ENCODE measurements around the gene CLHC1.
A peak's percentile ranks its signal among the peaks of the same experiment; 100 is the strongest.

CLHC1 gene

GRCh38 chr2:55232863-55233657, 967 bp upstream of the CLHC1 start:
- Histone ChIP-seq H3K4me2 (ENCODE audit: low read length) (peak overlapping the region; percentile 87), H3F3A (ENCODE audit: insufficient read depth, low read length) (peaks cover 15% of the 10 kb centered on the region), H3K9ac (ENCODE audit: low read length) (peak overlapping the region; percentile 99), H3K9me3 (ENCODE audit: low read length) (no peaks in the 10 kb centered on the region), H3K27me3 (ENCODE audit: insufficient read depth, low read length) (no peaks in the 10 kb centered on the region), H3K36me3 (ENCODE audit: insufficient read depth, low read length) (peaks cover 50% of the 10 kb centered on the region), H3K27ac (ENCODE audit: low read depth, low read length, poor library complexity, severe bottlenecking) (peak overlapping the region; percentile 87), H3K4me3 (ENCODE audit: low read depth, low read length, poor library complexity, severe bottlenecking) (peak overlapping the region; percentile 97), H3K9me2 (ENCODE audit: low read depth, low read length) (no peaks in the 10 kb centered on the region), H3K4me1 (ENCODE audit: insufficient read depth, low read length, severe bottlenecking) (peaks cover 34% of the 10 kb centered on the region), H3K79me2 (ENCODE audit: insufficient read depth, low read length) (peaks cover 26% of the 10 kb centered on the region), H2AFZ (ENCODE audit: low read length) (no peak overlapping the region), H4K20me1 (ENCODE audit: insufficient read depth, low read length) (no peaks in the 10 kb centered on the region)
- no peak for TF ChIP-seq EZH2 (IDR thresholded peaks at IDR 0.05; ENCODE audit: borderline replicate concordance, low read length)
- no peak for TF ChIP-seq CTCF (IDR thresholded peaks at IDR 0.05; ENCODE audit: low read length)

- Histone ChIP-seq H3K9me2 (ENCODE audit: low read depth, low read length) (no peaks in the 10 kb centered on the region), H3K4me1 (ENCODE audit: insufficient read depth, low read length, severe bottlenecking) (peaks cover 39% of the 10 kb centered on the region), H2AFZ (ENCODE audit: low read length) (peak overlapping the region; percentile 60; the same call in 1 of the 2 replicates)
Observed at GRCh38 chr2:55231546-55232083, 478 bp downstream of the CLHC1 start.

GRCh38 chr2:55230551-55230950, 1.5 kb downstream of the CLHC1 start:
- H3K9me2 ChIP-seq (ENCODE audit: low read depth, low read length) = no peaks in the 10 kb centered on the region
- no peaks in the 10 kb centered on the region for H3F3A ChIP-seq (ENCODE audit: insufficient read depth, low read length)
- peaks cover 30% of the 10 kb centered on the region for H3K36me3 ChIP-seq (ENCODE audit: insufficient read depth, low read length)
- no peaks in the 10 kb centered on the region for H3K9me3 ChIP-seq (ENCODE audit: low read length)
- no peaks in the 10 kb centered on the region for H3K27me3 ChIP-seq (ENCODE audit: insufficient read depth, low read length)
- H3K4me3 ChIP-seq (ENCODE audit: low read depth, low read length, poor library complexity, severe bottlenecking) = no peak overlapping the region
- H3K4me2 ChIP-seq (ENCODE audit: low read length) = peak overlapping the region; percentile 22; the same call in 1 of the 2 replicates
- H3K79me2 ChIP-seq (ENCODE audit: insufficient read depth, low read length) = peaks cover 26% of the 10 kb centered on the region
- no peak overlapping the region for H3K9ac ChIP-seq (ENCODE audit: low read length)
- no peak overlapping the region for H3K27ac ChIP-seq (ENCODE audit: low read depth, low read length, poor library complexity, severe bottlenecking)
- H4K20me1 ChIP-seq (ENCODE audit: insufficient read depth, low read length) = no peaks in the 10 kb centered on the region
- peaks cover 42% of the 10 kb centered on the region for H3K4me1 ChIP-seq (ENCODE audit: insufficient read depth, low read length, severe bottlenecking)
- no peak for TF ChIP-seq CTCF (IDR thresholded peaks at IDR 0.05; ENCODE audit: low read length)
- no peak for TF ChIP-seq EZH2 (IDR thresholded peaks at IDR 0.05; ENCODE audit: borderline replicate concordance, low read length)
- H2AFZ ChIP-seq (ENCODE audit: low read length) = no peak overlapping the region

More at GRCh38 chr2:55231546-55232083, 478 bp downstream of the CLHC1 start:
- TF ChIP-seq CTCF (IDR thresholded peaks at IDR 0.05; ENCODE audit: low read length) (no peak), EZH2 (IDR thresholded peaks at IDR 0.05; ENCODE audit: borderline replicate concordance, low read length) (no peak)
- Histone ChIP-seq H3K9me3 (ENCODE audit: low read length) (no peaks in the 10 kb centered on the region), H4K20me1 (ENCODE audit: insufficient read depth, low read length) (no peaks in the 10 kb centered on the region), H3K27me3 (ENCODE audit: insufficient read depth, low read length) (no peaks in the 10 kb centered on the region), H3F3A (ENCODE audit: insufficient read depth, low read length) (peaks cover 9% of the 10 kb centered on the region), H3K79me2 (ENCODE audit: insufficient read depth, low read length) (peaks cover 26% of the 10 kb centered on the region), H3K9ac (ENCODE audit: low read length) (peak overlapping the region; percentile 99), H3K4me2 (ENCODE audit: low read length) (peak overlapping the region; percentile 87), H3K27ac (ENCODE audit: low read depth, low read length, poor library complexity, severe bottlenecking) (peak overlapping the region; percentile 87), H3K4me3 (ENCODE audit: low read depth, low read length, poor library complexity, severe bottlenecking) (peak overlapping the region; percentile 97), H3K36me3 (ENCODE audit: insufficient read depth, low read length) (peaks cover 40% of the 10 kb centered on the region)

Data from OCI-LY1 (cell line).